HG03135 (cell line): ENCODE measurements around the gene FTO.

ENCODE experiments used
- ATAC-seq: cut with Tn5 transposase; IDR thresholded peaks from one replicate; pipeline ENCODE4 v1.9.1; 2021; ENCODE audit warnings: mild to moderate bottlenecking, moderate library complexity; ENCODE audit not compliant: unreplicated experiment

FTO gene

GRCh38 chr16:53779186-53779585 is 75.2 kb downstream of the FTO start:
- ATAC-seq: no peak

GRCh38 chr16:53780051-53780450 is 76.1 kb downstream of the FTO start:
- ATAC-seq: no peak

- ATAC-seq: no peak
These were observed 77.2 kb downstream of the FTO start for GRCh38 chr16:53781023-53781605.

- no peak for ATAC-seq
These were observed 78.2 kb downstream of the FTO start for GRCh38 chr16:53782148-53782547.

GRCh38 chr16:53784291-53784690 is 80.3 kb downstream of the FTO start:
- no peak for ATAC-seq

- no peak for ATAC-seq
These were observed 81.1 kb downstream of the FTO start for GRCh38 chr16:53785044-53785443.

GRCh38 chr16:53785916-53786315 is 82.0 kb downstream of the FTO start:
- ATAC-seq: no peak

GRCh38 chr16:53787423-53787822 is 83.5 kb downstream of the FTO start:
- ATAC-seq: no peak

- ATAC-seq: no peak
These were observed 85.2 kb downstream of the FTO start for GRCh38 chr16:53789137-53789536.

- no peak for ATAC-seq
These were observed 88.4 kb downstream of the FTO start for GRCh38 chr16:53792161-53792951.

- ATAC-seq: no peak
These were observed 99.5 kb downstream of the FTO start for GRCh38 chr16:53803451-53803850.

- no peak for ATAC-seq
These were observed 100.0 kb downstream of the FTO start for GRCh38 chr16:53803998-53804397.

- no peak for ATAC-seq
These were observed 100.5 kb downstream of the FTO start for GRCh38 chr16:53804467-53804866.

- no peak for ATAC-seq
These were observed 101.2 kb downstream of the FTO start for GRCh38 chr16:53805113-53805512.

- ATAC-seq: no peak
These were observed 101.8 kb downstream of the FTO start for GRCh38 chr16:53805752-53806151.

- ATAC-seq: no peak
These were observed 105.4 kb downstream of the FTO start for GRCh38 chr16:53809088-53809932.

GRCh38 chr16:53812914-53813313 is 109.0 kb downstream of the FTO start:
- ATAC-seq: no peak

- ATAC-seq: no peak
These were observed 110.8 kb downstream of the FTO start for GRCh38 chr16:53814801-53815200.

GRCh38 chr16:53816211-53816836 is 112.4 kb downstream of the FTO start:
- ATAC-seq: no peak

GRCh38 chr16:53817117-53817755 is 113.3 kb downstream of the FTO start:
- ATAC-seq: no peak
